Activated CD4-positive, alpha-beta memory T cell treated with anti-CD3 and anti-CD28 coated beads for 36 hours (primary cell): ENCODE measurements around the gene ELMO1. TPM values are rescaled to one million over a fixed set of nuclear protein-coding genes. Genes with fewer than 3 reads are reported as not detected.

Experiments
- CTCF ChIA-PET: fragments of 350-600 bp; sonication (Branson Sonifier 250); formaldehyde crosslinking; loops from one replicate; lab custom pipeline; 2021; ENCODE audit warnings: antibody characterized with exemption, inconsistent platforms; lab: Charles Lee
- POLR2A ChIA-PET: fragments of 350-600 bp; sonication (Branson Sonifier 250); formaldehyde crosslinking; loops from one replicate; lab custom pipeline; 2021; ENCODE audit warnings: antibody characterized with exemption; lab: Charles Lee
- DNase-seq: peaks from one replicate; pipeline ENCODE4 v3.0.0-alpha.2; 2020
- H3K27ac Mint-ChIP-seq: one replicate; pipeline ENCODE4 v1.8.0; 2021; ENCODE audit warnings: mixed read lengths
- H3K27me3 Mint-ChIP-seq: one replicate; pipeline ENCODE4 v1.8.0; 2021; ENCODE audit warnings: mixed read lengths
- H3K36me3 Mint-ChIP-seq: one replicate; pipeline ENCODE4 v1.8.0; 2021; ENCODE audit warnings: mixed read lengths
- H3K4me1 Mint-ChIP-seq: one replicate; pipeline ENCODE4 v1.8.0; 2021; ENCODE audit warnings: low read depth, mixed read lengths
- H3K4me3 Mint-ChIP-seq: one replicate; pipeline ENCODE4 v1.8.0; 2021; ENCODE audit warnings: mild to moderate bottlenecking, mixed read lengths
- H3K9me3 Mint-ChIP-seq: one replicate; pipeline ENCODE4 v1.8.0; 2021; ENCODE audit warnings: mixed read lengths
- intact Hi-C: fragments of 100-400 bp; cut with micrococcal nuclease; formaldehyde crosslinking; loops from one replicate; pipeline ENCODE4 v1.15.1; 2023
- total RNA-seq, 2 experiments: library from RNA; stranded (reverse); gene quantifications; one replicate each; pipeline ENCODE4 v1.2.3, GENCODE V29; 2021

The ELMO1 gene
- total RNA-seq, 2 experiments from 2014 or later = 88.7 to 93.3 TPM

DNA sequence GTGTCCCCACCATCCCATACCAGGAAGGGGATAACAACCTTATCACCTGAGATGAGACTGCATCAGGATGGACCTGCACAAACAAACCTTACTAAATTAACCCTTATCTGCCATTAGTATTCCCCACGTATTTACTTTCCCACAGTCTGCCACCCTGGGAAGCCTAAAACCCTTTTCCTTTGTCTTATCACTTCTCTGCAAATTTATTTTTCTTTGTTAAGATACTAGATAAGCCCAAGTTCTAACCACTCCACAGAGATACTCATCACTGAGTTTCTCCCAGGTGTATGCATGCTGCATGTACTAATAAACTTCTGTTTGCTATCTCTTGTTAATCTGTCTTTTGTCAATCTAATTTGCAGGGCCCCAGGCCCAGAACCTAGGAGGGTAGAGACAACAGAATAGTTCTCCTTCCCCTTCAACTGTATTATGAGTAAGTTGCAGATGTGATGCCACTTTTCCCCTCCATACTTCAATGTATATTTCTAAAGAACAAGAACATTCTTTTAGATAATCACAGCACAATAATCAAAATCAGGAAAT, 66.0 kb downstream of the ELMO1 start:
- POLR2A ChIA-PET = no interaction called here
- Mint-ChIP-seq H3K36me3 (peaks cover 16% of the 10 kb centered on the region), H3K4me3 (no peak overlapping the region), H3K9me3 (peaks cover 5% of the 10 kb centered on the region), H3K27me3 (no peaks in the 10 kb centered on the region), H3K4me1 (peaks cover 51% of the 10 kb centered on the region), H3K27ac (no peak overlapping the region)
- CTCF ChIA-PET = no interaction called here
- intact Hi-C loops = no loop called here
- no peak for DNase-seq

DNA sequence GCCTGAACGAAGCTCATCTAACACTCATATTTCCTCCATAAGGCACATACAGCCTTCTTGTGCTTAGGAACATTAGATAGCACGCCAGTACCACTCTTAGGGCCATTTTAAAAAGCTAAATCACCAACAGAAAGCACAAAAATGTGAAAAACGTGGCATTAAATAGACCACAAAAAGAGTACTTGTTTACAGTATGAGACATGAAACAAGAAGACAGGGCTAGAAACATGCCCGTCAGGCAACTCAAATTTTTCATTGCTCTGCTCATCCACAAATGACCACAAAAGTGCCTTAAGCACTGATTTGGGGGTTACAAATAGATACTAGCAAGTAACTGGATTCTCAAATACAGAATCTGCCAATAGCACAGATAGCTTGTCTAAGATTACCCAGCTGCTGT, 67.8 kb downstream of the ELMO1 start:
- no peak overlapping the region for H3K4me3 Mint-ChIP-seq
- no peak overlapping the region for H3K27ac Mint-ChIP-seq
- H3K9me3 Mint-ChIP-seq = peaks cover 16% of the 10 kb centered on the region
- ChIA-PET CTCF (interaction anchor here (0.7 kb wide), 1 partner anchor 9 kb away, joined by 3 read pairs; no protein-coding TSS in a partner anchor), POLR2A (no interaction called here)
- H3K27me3 Mint-ChIP-seq = no peaks in the 10 kb centered on the region
- H3K4me1 Mint-ChIP-seq = peaks cover 60% of the 10 kb centered on the region
- DNase-seq = no peak
- peaks cover 25% of the 10 kb centered on the region for H3K36me3 Mint-ChIP-seq
- intact Hi-C loops = no loop called here

DNA sequence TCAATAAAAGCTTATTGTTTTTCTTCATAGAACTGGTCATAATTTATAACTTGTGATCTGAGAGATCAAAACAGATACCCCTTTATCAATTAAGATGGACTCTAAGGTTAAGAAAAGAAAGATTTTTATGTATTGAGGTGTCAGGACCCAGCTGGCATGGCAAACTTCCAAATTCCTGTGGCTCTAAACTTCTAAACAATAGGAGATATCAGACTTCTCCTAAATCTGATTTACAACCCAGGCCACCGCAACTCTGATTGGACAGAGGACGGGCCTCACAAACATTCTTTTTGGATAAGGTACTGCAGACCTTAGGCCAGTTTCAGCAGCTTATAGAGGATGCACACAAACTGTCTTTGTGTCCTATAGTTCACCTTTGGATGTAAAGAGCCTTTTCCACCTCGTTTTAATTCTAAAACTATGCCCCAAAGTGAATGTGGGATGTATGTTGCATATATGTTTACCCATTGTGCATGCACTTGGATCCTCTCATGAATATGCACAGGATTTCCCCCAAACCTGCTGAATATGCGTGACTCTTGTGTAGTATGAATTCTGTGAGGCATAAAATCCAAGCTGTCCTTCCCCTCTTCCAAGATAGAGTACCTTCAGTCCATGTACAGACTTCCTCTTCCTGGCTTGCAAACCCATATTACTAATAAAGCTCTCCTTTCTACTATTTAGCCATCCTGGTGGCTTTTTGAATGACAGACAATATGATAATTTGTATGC, 69.0 kb downstream of the ELMO1 start:
- POLR2A ChIA-PET = interaction anchor here (1.2 kb wide), 1 partner anchor 16 kb away, joined by 3 read pairs; no protein-coding TSS in a partner anchor
- intact Hi-C loops = no loop called here
- Mint-ChIP-seq H3K36me3 (peaks cover 25% of the 10 kb centered on the region), H3K27me3 (no peaks in the 10 kb centered on the region), H3K4me3 (no peak overlapping the region), H3K4me1 (peaks cover 64% of the 10 kb centered on the region), H3K27ac (no peak overlapping the region), H3K9me3 (peaks cover 16% of the 10 kb centered on the region)
- CTCF ChIA-PET = no interaction called here
- no peak for DNase-seq

DNA sequence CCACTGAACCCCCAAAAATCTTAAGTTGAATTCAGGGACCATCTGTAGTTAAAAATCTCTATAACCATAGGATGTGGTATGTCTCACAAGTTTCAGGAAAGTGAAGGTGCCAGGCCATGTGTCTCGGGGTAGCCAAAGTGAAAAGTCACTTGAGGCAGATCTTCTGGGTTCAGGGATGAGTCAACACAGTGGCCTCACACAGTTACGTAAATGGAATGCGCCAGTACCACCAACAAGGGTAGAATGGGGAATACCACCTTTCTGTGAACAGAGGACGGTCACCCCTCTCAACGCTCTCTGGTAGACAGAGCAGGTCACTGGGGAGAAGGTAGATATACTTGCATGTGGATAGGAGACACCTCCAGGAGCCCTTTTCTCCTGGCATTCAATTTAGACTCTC, 71.4 kb downstream of the ELMO1 start:
- CTCF ChIA-PET = interaction anchor here (0.9 to 1.0 kb wide), 2 partner anchors 23 to 71 kb away, joined by 3 read pairs; partner anchors contain the start of gene ELMO1
- H3K27me3 Mint-ChIP-seq = no peaks in the 10 kb centered on the region
- intact Hi-C loops = loop anchor here (1.0 to 2.0 kb wide), 3 partner anchors 22 to 64 kb away; no protein-coding TSS in a partner anchor

DNA sequence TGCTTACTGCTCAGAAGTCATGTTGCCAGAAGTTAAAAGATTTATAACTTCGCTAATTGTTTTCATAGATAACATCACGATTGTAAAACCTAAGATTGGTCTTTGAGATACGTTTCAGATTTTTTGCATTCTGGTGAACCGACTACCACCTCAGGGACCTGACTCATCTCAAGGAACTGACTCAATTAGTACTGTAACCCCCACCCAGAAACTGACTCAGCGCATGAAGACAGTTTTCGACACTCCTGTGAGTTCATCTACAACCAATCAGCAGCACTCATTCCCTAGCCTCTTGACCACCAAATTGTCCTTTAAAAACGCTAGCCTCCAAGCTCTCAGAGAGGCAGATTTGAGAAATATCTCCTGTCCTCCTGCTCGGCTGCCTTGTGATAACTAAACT, 72.3 kb downstream of the ELMO1 start:
- ChIA-PET CTCF (interaction anchor here (0.8 to 1.6 kb wide), 5 partner anchors 11 to 74 kb away, joined by 3 to 6 read pairs (median 3); partner anchors contain the start of gene ELMO1), POLR2A (interaction anchor here (0.8 to 1.4 kb wide), 5 partner anchors 11 to 72 kb away, joined by 3 to 7 read pairs (median 3); no protein-coding TSS in a partner anchor)
- peaks cover 16% of the 10 kb centered on the region for H3K9me3 Mint-ChIP-seq
- H3K27me3 Mint-ChIP-seq = no peaks in the 10 kb centered on the region
- intact Hi-C loops = loop anchor here (1.0 to 2.0 kb wide), 4 partner anchors 13 to 32 kb away; no protein-coding TSS in a partner anchor
- peak; percentile 80 for DNase-seq
- peak overlapping the region; percentile 54 for H3K4me3 Mint-ChIP-seq
- H3K27ac Mint-ChIP-seq = peak overlapping the region; percentile 95
- H3K4me1 Mint-ChIP-seq = peaks cover 72% of the 10 kb centered on the region
- H3K36me3 Mint-ChIP-seq = peaks cover 27% of the 10 kb centered on the region

More for the DNA sequence above, 71.4 kb downstream of the ELMO1 start:
- Mint-ChIP-seq H3K27ac (peak overlapping the region; percentile 95), H3K9me3 (peaks cover 16% of the 10 kb centered on the region), H3K4me1 (peaks cover 63% of the 10 kb centered on the region), H3K4me3 (peak overlapping the region; percentile 3), H3K36me3 (peaks cover 25% of the 10 kb centered on the region)
- POLR2A ChIA-PET = interaction anchor here (0.8 to 1.4 kb wide), 3 partner anchors 17 to 71 kb away, joined by 3 to 7 read pairs (median 3); no protein-coding TSS in a partner anchor
- peak; percentile 75 for DNase-seq

DNA sequence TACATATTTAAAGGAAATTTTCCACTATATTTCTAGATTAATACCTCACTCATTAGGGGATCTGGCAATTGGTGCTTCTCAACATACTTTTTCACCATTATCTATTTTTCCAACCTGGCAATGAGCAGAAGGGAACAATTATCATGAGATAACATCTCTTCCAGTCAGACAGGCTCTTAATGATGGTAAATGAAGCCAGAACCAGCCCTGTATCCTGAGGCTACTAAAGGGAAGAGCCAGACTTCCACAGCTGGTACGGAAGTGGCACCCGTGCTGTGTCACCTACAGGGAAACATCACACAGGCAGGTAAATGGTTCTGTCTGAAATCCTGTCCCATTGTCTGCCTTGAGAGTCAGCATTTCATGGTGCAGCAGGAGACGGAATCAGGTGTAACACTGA, 75.9 kb downstream of the ELMO1 start:
- Mint-ChIP-seq H3K36me3 (peaks cover 14% of the 10 kb centered on the region), H3K4me1 (peaks cover 72% of the 10 kb centered on the region), H3K27ac (peak overlapping the region; percentile 3), H3K4me3 (no peak overlapping the region), H3K9me3 (peaks cover 11% of the 10 kb centered on the region), H3K27me3 (no peaks in the 10 kb centered on the region)
- intact Hi-C loops = no loop called here
- DNase-seq = no peak
- ChIA-PET POLR2A (no interaction called here), CTCF (no interaction called here)

DNA sequence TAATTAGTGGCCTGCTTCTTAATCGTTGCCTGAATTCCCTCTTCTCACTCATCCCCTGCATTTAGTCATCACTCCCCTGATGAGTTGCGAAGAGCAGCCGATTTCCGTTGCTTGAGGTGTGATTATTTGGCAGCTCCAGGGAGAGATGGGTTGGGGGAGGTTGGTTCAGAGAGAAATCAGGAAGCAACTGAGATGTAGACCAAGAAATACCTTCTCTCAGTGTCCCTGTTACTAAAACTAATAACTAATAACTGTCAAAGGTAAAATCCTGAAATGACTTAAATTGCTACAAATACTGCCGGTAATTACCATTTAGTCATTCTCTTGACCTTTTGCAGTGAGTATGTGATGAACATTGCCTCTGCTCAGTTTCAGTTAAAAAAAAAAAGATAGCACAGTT, 76.9 kb downstream of the ELMO1 start:
- H3K9me3 Mint-ChIP-seq = peaks cover 9% of the 10 kb centered on the region
- H3K27ac Mint-ChIP-seq = peak overlapping the region; percentile 35
- DNase-seq = peak; percentile 50
- ChIA-PET CTCF (no interaction called here), POLR2A (interaction anchor here (1.4 kb wide), 2 partner anchors 12 to 76 kb away, joined by 3 to 6 read pairs; partner anchors contain the start of gene ELMO1)
- H3K36me3 Mint-ChIP-seq = peaks cover 13% of the 10 kb centered on the region
- intact Hi-C loops = no loop called here
- H3K27me3 Mint-ChIP-seq = no peaks in the 10 kb centered on the region
- no peak overlapping the region for H3K4me3 Mint-ChIP-seq
- peaks cover 71% of the 10 kb centered on the region for H3K4me1 Mint-ChIP-seq

DNA sequence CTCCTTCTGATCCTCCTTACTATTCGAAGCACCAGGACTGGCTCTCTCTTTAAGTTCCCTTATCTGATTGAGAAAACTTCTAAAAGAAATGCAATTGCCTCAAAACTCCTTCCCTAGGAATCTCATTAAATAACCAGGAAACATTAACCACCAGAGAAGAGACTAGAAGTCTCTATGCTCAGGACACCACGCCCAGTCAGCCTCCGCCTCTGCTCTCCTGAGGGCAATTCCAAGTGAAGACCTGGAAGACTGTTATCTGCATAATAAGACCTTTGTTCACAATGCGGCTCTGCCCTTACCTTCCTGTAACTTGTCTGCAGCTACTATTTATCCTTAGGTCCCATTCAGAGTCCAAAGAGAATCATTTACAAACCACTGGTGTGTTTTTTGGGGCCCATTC, 78.8 kb downstream of the ELMO1 start:
- Mint-ChIP-seq H3K9me3 (peaks cover 4% of the 10 kb centered on the region), H3K4me3 (no peak overlapping the region), H3K27ac (no peak overlapping the region), H3K36me3 (peaks cover 9% of the 10 kb centered on the region), H3K27me3 (no peaks in the 10 kb centered on the region), H3K4me1 (peaks cover 70% of the 10 kb centered on the region)
- intact Hi-C loops = no loop called here
- ChIA-PET CTCF (no interaction called here), POLR2A (no interaction called here)
- DNase-seq = no peak

DNA sequence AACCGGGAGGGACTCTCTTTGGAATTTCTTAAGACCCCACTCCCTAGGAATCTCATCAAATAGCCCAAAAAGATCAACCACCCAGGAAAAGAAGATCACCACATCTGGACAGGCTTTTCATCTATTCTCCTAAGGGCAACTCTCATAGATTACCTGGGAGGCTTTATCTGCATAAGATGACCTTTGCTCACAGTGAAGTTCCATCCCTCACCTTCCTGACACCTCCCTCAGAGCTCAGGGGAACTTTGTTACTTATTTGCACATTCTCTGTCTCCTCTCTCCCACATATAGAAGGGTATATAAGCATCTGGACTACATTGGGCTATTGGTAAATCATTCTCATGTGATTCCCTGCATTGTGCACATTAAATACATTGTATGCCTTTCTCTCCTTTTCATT, 80.1 kb downstream of the ELMO1 start:
- Mint-ChIP-seq H3K4me3 (no peak overlapping the region), H3K9me3 (peaks cover 4% of the 10 kb centered on the region), H3K27ac (no peak overlapping the region), H3K4me1 (peaks cover 84% of the 10 kb centered on the region), H3K27me3 (no peaks in the 10 kb centered on the region), H3K36me3 (peaks cover 9% of the 10 kb centered on the region)
- intact Hi-C loops = no loop called here
- ChIA-PET POLR2A (no interaction called here), CTCF (interaction anchor here (1.0 kb wide), 1 partner anchor 8 kb away, joined by 3 read pairs; no protein-coding TSS in a partner anchor)
- DNase-seq = no peak

DNA sequence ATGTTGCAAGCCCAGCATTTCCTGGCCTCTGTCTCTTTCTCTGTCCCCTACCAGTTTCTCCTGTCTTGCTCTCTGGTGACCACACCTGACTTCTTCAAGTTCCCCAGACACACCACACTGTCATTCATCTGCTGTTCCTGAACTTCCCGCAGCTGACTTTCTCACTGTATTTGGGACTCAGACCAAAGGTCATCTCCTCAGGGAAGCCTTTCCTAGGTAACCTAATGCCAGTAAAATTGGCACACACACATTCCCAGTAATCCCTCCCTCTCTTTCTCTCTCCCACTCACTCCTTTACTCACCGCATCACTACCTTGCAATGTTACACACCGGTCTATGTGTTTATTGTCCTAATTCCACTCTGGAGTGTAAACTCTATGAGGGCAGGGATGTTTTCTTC, 81.7 kb downstream of the ELMO1 start:
- Mint-ChIP-seq H3K27ac (no peak overlapping the region), H3K36me3 (peaks cover 8% of the 10 kb centered on the region), H3K4me3 (no peak overlapping the region), H3K4me1 (peaks cover 86% of the 10 kb centered on the region), H3K9me3 (peaks cover 4% of the 10 kb centered on the region), H3K27me3 (no peaks in the 10 kb centered on the region)
- ChIA-PET CTCF (no interaction called here), POLR2A (no interaction called here)
- intact Hi-C loops = no loop called here
- DNase-seq = no peak

DNA sequence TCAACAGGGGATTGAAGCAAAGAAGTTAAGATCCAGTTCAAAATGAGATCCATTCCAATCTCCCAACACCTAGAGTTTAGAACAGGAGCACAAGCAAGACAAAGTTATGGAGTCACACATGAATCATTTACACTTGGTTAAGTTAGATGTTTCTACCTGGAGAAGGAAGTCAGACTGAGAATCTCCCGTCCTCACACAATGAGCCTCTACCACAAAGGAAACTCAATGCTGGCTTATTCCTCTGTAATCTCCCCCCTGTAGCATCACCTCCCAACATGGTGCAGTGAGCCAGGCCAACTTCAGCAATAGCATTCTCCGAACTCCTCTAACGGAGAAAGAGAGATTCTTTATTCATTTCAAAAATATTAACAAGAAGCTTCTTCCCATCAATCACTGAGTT, 82.2 kb downstream of the ELMO1 start:
- H3K36me3 Mint-ChIP-seq = peaks cover 7% of the 10 kb centered on the region
- H3K9me3 Mint-ChIP-seq = peaks cover 4% of the 10 kb centered on the region
- intact Hi-C loops = no loop called here
- peak overlapping the region; percentile 56 for H3K27ac Mint-ChIP-seq
- peaks cover 86% of the 10 kb centered on the region for H3K4me1 Mint-ChIP-seq
- ChIA-PET POLR2A (no interaction called here), CTCF (no interaction called here)
- no peak overlapping the region for H3K4me3 Mint-ChIP-seq
- no peaks in the 10 kb centered on the region for H3K27me3 Mint-ChIP-seq
- DNase-seq = no peak

DNA sequence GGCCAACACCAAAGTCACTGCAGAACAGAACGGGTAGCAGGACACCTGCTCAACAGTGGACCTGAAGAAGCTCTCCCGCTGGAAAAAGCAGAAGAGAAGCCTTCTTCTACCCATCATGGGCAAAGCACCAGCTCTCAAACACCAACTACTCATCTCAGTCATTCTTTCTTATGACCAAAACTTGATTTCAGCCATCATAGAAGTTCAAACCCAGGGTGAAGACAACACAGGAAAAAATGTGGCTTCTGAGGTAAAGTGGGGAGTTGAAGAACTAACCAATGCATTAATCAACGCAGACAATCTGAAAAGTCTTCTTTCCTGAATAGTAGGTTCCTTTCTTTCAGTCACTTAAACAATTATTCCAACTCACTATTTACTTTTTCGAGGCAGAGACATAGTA, 83.3 kb downstream of the ELMO1 start:
- peaks cover 86% of the 10 kb centered on the region for H3K4me1 Mint-ChIP-seq
- intact Hi-C loops = loop anchor here (2.0 kb wide), 2 partner anchors 23 to 73 kb away; no protein-coding TSS in a partner anchor
- H3K9me3 Mint-ChIP-seq = peaks cover 4% of the 10 kb centered on the region
- CTCF ChIA-PET = interaction anchor here (0.6 to 1.5 kb wide), 8 partner anchors 11 to 83 kb away, joined by 3 to 6 read pairs (median 4); partner anchors contain the start of gene ELMO1
- DNase-seq = no peak
- H3K4me3 Mint-ChIP-seq = no peak overlapping the region
- H3K27ac Mint-ChIP-seq = peak overlapping the region; percentile 98
- H3K36me3 Mint-ChIP-seq = peaks cover 5% of the 10 kb centered on the region
- H3K27me3 Mint-ChIP-seq = no peaks in the 10 kb centered on the region
- POLR2A ChIA-PET = interaction anchor here (0.9 to 1.5 kb wide), 6 partner anchors 11 to 82 kb away, joined by 3 to 9 read pairs (median 5); partner anchors contain the start of gene ELMO1
